H1 (cell line): ENCODE results near the gene ZDHHC17. TPM values are rescaled to one million over a fixed set of nuclear protein-coding genes. Genes with fewer than 3 reads are reported as not detected.

Experiments used
- CTCF ChIA-PET: fragments of 300-600 bp; sonication (Branson Sonifier 250); formaldehyde crosslinking; loops from one replicate; lab custom pipeline; 2021; ENCODE audit not compliant: partially characterized antibody; lab: Charles Lee
- POLR2A ChIA-PET: fragments of 300-600 bp; sonication (Branson Sonifier 250); formaldehyde crosslinking; loops from one replicate; lab custom pipeline; 2021; ENCODE audit warnings: inconsistent platforms; ENCODE audit not compliant: partially characterized antibody; lab: Charles Lee
- DNase-seq, 2 experiments: peaks; one replicate each; pipeline versions ENCODE4 v3.0.0 to v3.0.0-alpha.2; 2010 to 2022; ENCODE audit warnings: low spot score in 2 of 2, low read depth in 1 of 2, mixed read lengths in 1 of 2
- FAIRE-seq: peaks from 2 replicates; lab custom pipeline; 2011; peaks lifted over from hg19 to GRCh38; lab: Jason Lieb, UNC
- H2AFZ ChIP-seq: 2 replicates; pipeline ENCODE4 v1.8.1; 2012; ENCODE audit warnings: low read length, inconsistent platforms
- H2AK5ac ChIP-seq: 2 replicates; pipeline ENCODE4 v1.6.1; 2013; ENCODE audit warnings: low read depth, low read length
- H2BK120ac ChIP-seq: replicated peaks from 2 replicates; pipeline ENCODE3; 2013; ENCODE audit warnings: low read depth, low read length, inconsistent platforms
- H2BK12ac ChIP-seq: 2 replicates; pipeline ENCODE4 v1.6.1; 2013; ENCODE audit warnings: low read depth, low read length
- H2BK15ac ChIP-seq: 2 replicates; pipeline ENCODE4 v1.6.1; 2013; ENCODE audit warnings: low read length
- H2BK20ac ChIP-seq: 2 replicates; pipeline ENCODE4 v1.6.1; 2013; ENCODE audit warnings: low read length
- H2BK5ac ChIP-seq: 2 replicates; pipeline ENCODE4 v1.6.1; 2013; ENCODE audit warnings: low read depth, low read length
- H3K14ac ChIP-seq: 2 replicates; pipeline ENCODE4 v1.6.1; 2013; ENCODE audit warnings: inconsistent platforms; ENCODE audit not compliant: insufficient read length
- H3K18ac ChIP-seq: 2 replicates; pipeline ENCODE4 v1.6.1; 2013; ENCODE audit warnings: low read length; ENCODE audit errors: extremely low read depth
- H3K23ac ChIP-seq: 2 replicates; pipeline ENCODE4 v1.6.1; 2013; ENCODE audit warnings: inconsistent platforms; ENCODE audit not compliant: insufficient read length
- H3K23me2 ChIP-seq: 2 replicates; pipeline ENCODE4 v1.6.1; 2013; ENCODE audit warnings: low read depth, low read length
- H3K27ac ChIP-seq: 2 replicates; pipeline ENCODE4 v1.6.1; 2011; ENCODE audit warnings: low read depth, low read length, inconsistent platforms
- H3K27me3 ChIP-seq, 4 experiments: replicated peaks in 1 of 4; 1 replicate in 1 of 4; 2 replicates in 3 of 4; pipeline versions ENCODE4 v1.6.1 to v1.8.1; 2011 to 2013; ENCODE audit warnings: low read length in 3 of 4, mild to moderate bottlenecking in 3 of 4, inconsistent platforms in 2 of 4, mixed read lengths in 2 of 4, moderate library complexity in 1 of 4; ENCODE audit not compliant: control insufficient read depth in 3 of 4, insufficient read depth in 3 of 4; ENCODE audit errors: extremely low read depth in 1 of 4
- H3K36me3 ChIP-seq, 4 experiments: 2 replicates each; pipeline versions ENCODE4 v1.6.1 to v1.8.1; 2011 to 2013; ENCODE audit warnings: mild to moderate bottlenecking in 4 of 4, low read length in 3 of 4, moderate library complexity in 2 of 4, control low read depth in 1 of 4, inconsistent platforms in 1 of 4; ENCODE audit not compliant: insufficient read depth in 4 of 4, control insufficient read depth in 2 of 4
- H3K4ac ChIP-seq: replicated peaks from 2 replicates; pipeline ENCODE3; 2013; ENCODE audit warnings: low read length, low read depth, mixed read lengths, inconsistent platforms; ENCODE audit not compliant: insufficient read length
- H3K4me1 ChIP-seq, 4 experiments: replicated peaks in 1 of 4; 1 replicate in 1 of 4; 2 replicates in 3 of 4; pipeline versions ENCODE4 v1.6.1 to v1.8.1; 2011 to 2013; ENCODE audit warnings: low read length in 3 of 4, inconsistent platforms in 2 of 4, mixed read lengths in 1 of 4; ENCODE audit not compliant: insufficient read depth in 4 of 4, control insufficient read depth in 3 of 4
- H3K4me2 ChIP-seq, 2 experiments: 2 replicates each; pipeline versions ENCODE4 v1.6.1 to v1.8.1; 2011 to 2013; ENCODE audit warnings: low read depth in 2 of 2, low read length in 2 of 2, control low read depth in 1 of 2, inconsistent platforms in 1 of 2, mild to moderate bottlenecking in 1 of 2; ENCODE audit not compliant: insufficient read depth in 1 of 2
- H3K4me3 ChIP-seq, 4 experiments: fragments of 200-600, 300-600 bp in 1 of 4; sonication (generic), shearing (Covaris generic), sonication (Bioruptor Twin) in 1 of 4; 2 replicates each; pipeline versions ENCODE4 v1.5.1 to v1.8.1; 2011 to 2016; ENCODE audit warnings: low read length in 4 of 4, low read depth in 3 of 4, control low read depth in 2 of 4, inconsistent platforms in 2 of 4, mild to moderate bottlenecking in 2 of 4, mixed read lengths in 1 of 4, moderate library complexity in 1 of 4; ENCODE audit not compliant: insufficient read depth in 2 of 4; ENCODE audit errors: extremely low read depth in 1 of 4
- H3K56ac ChIP-seq: replicated peaks from 2 replicates; pipeline ENCODE3; 2013; ENCODE audit warnings: low read depth, mild to moderate bottlenecking, mixed read lengths, low read length, inconsistent platforms; ENCODE audit not compliant: insufficient read length
- H3K79me1 ChIP-seq: 2 replicates; pipeline ENCODE4 v1.6.1; 2013; ENCODE audit warnings: low read depth, low read length, control low read depth
- H3K79me2 ChIP-seq, 2 experiments: 2 replicates each; pipeline versions ENCODE4 v1.6.1 to v1.8.1; 2012 to 2013; ENCODE audit warnings: low read length in 2 of 2, mild to moderate bottlenecking in 2 of 2, inconsistent platforms in 1 of 2; ENCODE audit not compliant: insufficient read depth in 2 of 2, control insufficient read depth in 1 of 2
- H3K9ac ChIP-seq, 4 experiments: replicated peaks in 1 of 4; 1 replicate in 1 of 4; 2 replicates in 3 of 4; pipeline versions ENCODE4 v1.6.1 to v1.8.1; 2011 to 2013; ENCODE audit warnings: low read depth in 3 of 4, low read length in 3 of 4, control low read depth in 2 of 4, mild to moderate bottlenecking in 2 of 4, moderate library complexity in 2 of 4, inconsistent platforms in 1 of 4; ENCODE audit errors: extremely low read depth in 1 of 4
- H3K9me3 ChIP-seq, 2 experiments: 2 replicates each; pipeline versions ENCODE4 v1.6.1 to v1.8.1; 2012 to 2013; ENCODE audit warnings: mild to moderate bottlenecking in 2 of 2, moderate library complexity in 2 of 2, control low read depth in 1 of 2, inconsistent platforms in 1 of 2, low read depth in 1 of 2, low read length in 1 of 2, mixed read lengths in 1 of 2; ENCODE audit not compliant: insufficient read depth in 2 of 2
- H4K20me1 ChIP-seq, 2 experiments: replicated peaks in 1 of 2; 2 replicates each; pipeline versions ENCODE3 to v1.8.1; 2011 to 2013; ENCODE audit warnings: inconsistent platforms in 2 of 2, low read length in 2 of 2, mild to moderate bottlenecking in 1 of 2; ENCODE audit not compliant: insufficient read depth in 2 of 2, control insufficient read depth in 1 of 2
- H4K5ac ChIP-seq: 2 replicates; pipeline ENCODE4 v1.6.1; 2013; ENCODE audit warnings: low read length, low read depth, mixed read lengths, inconsistent platforms; ENCODE audit not compliant: insufficient read length
- H4K8ac ChIP-seq: 2 replicates; pipeline ENCODE4 v1.8.0; 2013; ENCODE audit warnings: mild to moderate bottlenecking, moderate library complexity, low read length, inconsistent platforms; ENCODE audit not compliant: insufficient read depth; ENCODE audit errors: extremely low read depth
- H4K91ac ChIP-seq: replicated peaks from 2 replicates; pipeline ENCODE3; 2013; ENCODE audit warnings: low read length, mixed read lengths, inconsistent platforms; ENCODE audit not compliant: insufficient read length
- BACH1 ChIP-seq: IDR thresholded peaks from 2 replicates; pipeline ENCODE4 v1.6.1; 2012; ENCODE audit warnings: low read length, improper control_type of control experiment
- WGBS, 2 experiments: shearing (Covaris generic) in 1 of 2; methylation state at CpG; one replicate each; pipeline versions ENCODE4 v1.1.6 to v1.1.7; 2013 to 2015; ENCODE audit warnings: low lambda C conversion rate in 2 of 2, mixed read lengths in 2 of 2, inconsistent platforms in 1 of 2, low coverage in 1 of 2, missing lambda C conversion rate in 1 of 2; ENCODE audit not compliant: insufficient replicate concordance in 2 of 2, insufficient coverage in 1 of 2, insufficient read length in 1 of 2; ENCODE audit errors: extremely low coverage in 1 of 2, missing lambda C conversion rate in 1 of 2; 5-methylcytosine and 5-hydroxymethylcytosine counted together
- polyA plus RNA-seq, 7 experiments: library from polyadenylated mRNA; depleted of rRNA in 3 of 7; stranded (reverse) in 5 of 7; unstranded in 2 of 7; fragments of >200 nt in 5 of 7; fragments of 200-250 nt in 2 of 7; gene quantifications; 1 replicate in 5 of 7; 2 replicates in 1 of 7; 4 replicates in 1 of 7; pipeline versions ENCODE4 v1.2.1 to v1.2.3, GENCODE V29; 2011 to 2013; ENCODE audit warnings: missing spikeins in 2 of 7, mixed read lengths in 2 of 7
- total RNA-seq: library from RNA; stranded (reverse); fragmentation: NEBNext Ultra II Directional; extraction: Animal tissue kit (Norgen Biotek cat#: 25700); gene quantifications from 2 replicates; pipeline ENCODE4 v1.2.1, GENCODE V29; 2021

Gene ZDHHC17
- total and polyA plus RNA-seq, 2 of the 8 experiments (the other 6 are each of a cell fraction or from before 2014, with no cell fraction given), result 27.6 to 28.9 TPM

- no peaks in the 10 kb centered on the region for H3K79me1 ChIP-seq
- H3K23ac ChIP-seq, result no peak overlapping the region
- no peak overlapping the region for H3K4me3 ChIP-seq
- no peak overlapping the region for H2AK5ac ChIP-seq
- H2BK12ac ChIP-seq, result no peak overlapping the region
- H3K23me2 ChIP-seq, result no peaks in the 10 kb centered on the region
- no peak overlapping the region for H2BK15ac ChIP-seq
- H3K27me3 ChIP-seq, result no peaks in the 10 kb centered on the region
- H4K5ac ChIP-seq, result no peak overlapping the region
- H3K36me3 ChIP-seq, result no peaks in the 10 kb centered on the region
- no peaks in the 10 kb centered on the region for H4K20me1 ChIP-seq
- no peak overlapping the region for H3K18ac ChIP-seq
- no peak overlapping the region for H2BK120ac ChIP-seq
- H3K4ac ChIP-seq, result no peak overlapping the region
- no peak overlapping the region for H3K4me2 ChIP-seq
- no peak overlapping the region for H2BK20ac ChIP-seq
- no peak overlapping the region for H3K14ac ChIP-seq
- FAIRE-seq (no peak), DNase-seq (no peak)
- no peak overlapping the region for H4K8ac ChIP-seq
- H2BK5ac ChIP-seq, result no peak overlapping the region
- CTCF ChIA-PET, result interaction anchor here (1.1 kb wide), 1 partner anchor 33 kb away, joined by 3 read pairs; no protein-coding TSS in a partner anchor
- no peaks in the 10 kb centered on the region for H3K9me3 ChIP-seq
- H3K9ac ChIP-seq, result no peak overlapping the region
- no peak overlapping the region for H3K27ac ChIP-seq
- no peak overlapping the region for H3K56ac ChIP-seq
- peaks cover 4 to 6% (median 4%) of the 10 kb centered on the region in 4 experiments; a peak in 5 of 7 replicates for H3K4me1 ChIP-seq
- H4K91ac ChIP-seq, result no peak overlapping the region
- no peaks in the 10 kb centered on the region for H3K79me2 ChIP-seq
- POLR2A ChIA-PET, result no interaction called here
- 81% methylated on average over 1 of the region's 1 CpG; no CpG with 5 or more reads in 1 of the 2 experiments for WGBS, 2 experiments
- H2AFZ ChIP-seq, result no peak overlapping the region
- TF ChIP-seq BACH1, result no peak
Measured at GRCh38 chr12:76757694-76758093, 6.2 kb upstream of the ZDHHC17 start.
